ENCODE results near the gene SLC37A3. TPM values are rescaled to one million over a fixed set of nuclear protein-coding genes. Genes with fewer than 3 reads are reported as not detected.
A peak's percentile ranks its signal among the peaks of the same experiment; 100 is the strongest.
"Not testable (repeated sequence)": the region's sequence is repeated elsewhere in the genome, so short reads cannot be mapped to it uniquely, and the experiment has no call there.

SLC37A3 gene
- total RNA-seq, 1 donor from 2014 or later, result 71.0 TPM

- Histone ChIP-seq H3K36me3 (ENCODE audit: insufficient read depth, low read length) (no peaks in the 10 kb centered on the region), H3K9me3 (ENCODE audit: insufficient read depth, low read depth, low read length) (no peaks in the 10 kb centered on the region), H3K4me3 (ENCODE audit: insufficient read depth, low read depth, low read length) (no peak overlapping the region), H4K20me1 (ENCODE audit: insufficient read depth, low read length) (no peaks in the 10 kb centered on the region), H3K4me2 (ENCODE audit: low read length) (peak overlapping the region; percentile 80), H3K9ac (ENCODE audit: low read length) (no peak overlapping the region), H2AFZ (ENCODE audit: low read depth, low read length) (no peak overlapping the region), H3K27me3 (ENCODE audit: insufficient read depth, low read length) (peaks cover 2% of the 10 kb centered on the region), H3K79me2 (ENCODE audit: insufficient read depth, low read length) (no peaks in the 10 kb centered on the region), H3K4me1 (ENCODE audit: insufficient read depth, low read length) (peaks cover 13% of the 10 kb centered on the region), H3K27ac (ENCODE audit: low read depth, low read length) (no peak overlapping the region)
- Mint-ChIP-seq H3K27me3 (ENCODE audit: low read depth, unreplicated experiment) (no peaks in the 10 kb centered on the region), H3K9me3 (ENCODE audit: unreplicated experiment) (peaks cover 22% of the 10 kb centered on the region), H3K36me3 (ENCODE audit: low read depth, unreplicated experiment) (peaks cover 10% of the 10 kb centered on the region), H3K27ac (ENCODE audit: unreplicated experiment) (peak overlapping the region; percentile 83), H3K4me1 (ENCODE audit: low read depth, unreplicated experiment) (peaks cover 24% of the 10 kb centered on the region), H3K4me3 (ENCODE audit: unreplicated experiment) (no peak overlapping the region)
- FAIRE-seq (no peak), DNase-seq (ENCODE audit: low read depth) (no peak)
- TF ChIP-seq CTCF (IDR thresholded peaks at IDR 0.05; ENCODE audit: insufficient read depth, low read depth, low read length), result no peak
- no peak for TF ChIP-seq EZH2 (IDR thresholded peaks at IDR 0.05; ENCODE audit: insufficient read depth, low read length)
Observed at GRCh38 chr7:140314573-140315480, 83.5 kb downstream of the SLC37A3 start.

DNA sequence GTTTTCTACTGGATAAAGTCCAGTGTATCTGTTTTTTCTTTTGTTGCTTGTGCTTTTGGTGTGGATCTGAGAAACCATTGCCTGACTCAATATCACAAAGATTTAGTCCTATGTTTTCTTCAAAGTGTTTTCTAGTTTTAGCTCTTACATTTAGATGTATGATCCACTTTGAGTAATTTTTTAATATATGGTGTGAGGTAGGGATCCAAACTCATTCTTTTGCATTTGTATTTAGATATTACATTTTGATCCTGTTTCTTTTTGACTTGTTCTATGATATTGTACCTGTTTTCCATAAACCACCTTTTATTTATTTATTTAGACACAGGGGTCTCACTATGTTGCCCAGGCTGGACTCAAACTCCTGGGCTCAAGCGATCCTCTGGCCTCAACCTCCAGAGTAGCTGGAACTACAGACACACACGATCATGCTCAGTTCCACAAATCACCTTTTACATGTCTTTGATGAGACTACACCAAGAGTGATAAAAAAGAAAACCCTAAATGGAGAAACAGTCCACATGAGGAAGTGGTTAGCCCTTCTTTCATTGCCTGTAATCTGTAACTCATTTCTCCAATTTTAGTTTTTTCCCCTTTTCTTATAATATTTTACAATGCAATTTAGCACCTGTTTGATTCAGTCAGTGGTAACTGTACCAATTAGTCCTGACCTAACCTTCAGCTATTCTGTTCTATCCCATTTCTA lies 86.0 kb downstream of the SLC37A3 start:
- Histone ChIP-seq H3K27me3 (ENCODE audit: insufficient read depth, low read length) (peaks cover 8% of the 10 kb centered on the region), H3K27ac (ENCODE audit: low read depth, low read length) (no peak overlapping the region), H2AFZ (ENCODE audit: low read depth, low read length) (no peak overlapping the region), H4K20me1 (ENCODE audit: insufficient read depth, low read length) (no peaks in the 10 kb centered on the region), H3K9me3 (ENCODE audit: insufficient read depth, low read depth, low read length) (no peaks in the 10 kb centered on the region), H3K36me3 (ENCODE audit: insufficient read depth, low read length) (no peaks in the 10 kb centered on the region), H3K4me1 (ENCODE audit: insufficient read depth, low read length) (peaks cover 13% of the 10 kb centered on the region), H3K79me2 (ENCODE audit: insufficient read depth, low read length) (no peaks in the 10 kb centered on the region), H3K4me3 (ENCODE audit: insufficient read depth, low read depth, low read length) (no peak overlapping the region), H3K4me2 (ENCODE audit: low read length) (no peak overlapping the region), H3K9ac (ENCODE audit: low read length) (no peak overlapping the region)
- Mint-ChIP-seq H3K4me3 (ENCODE audit: unreplicated experiment) (no peak overlapping the region), H3K36me3 (ENCODE audit: low read depth, unreplicated experiment) (peaks cover 2% of the 10 kb centered on the region), H3K27ac (ENCODE audit: unreplicated experiment) (no peak overlapping the region), H3K4me1 (ENCODE audit: low read depth, unreplicated experiment) (peaks cover 24% of the 10 kb centered on the region), H3K9me3 (ENCODE audit: unreplicated experiment) (peaks cover 11% of the 10 kb centered on the region), H3K27me3 (ENCODE audit: low read depth, unreplicated experiment) (peaks cover 13% of the 10 kb centered on the region)
- DNase-seq (ENCODE audit: low read depth), result no peak
- FAIRE-seq, result no peak
- TF ChIP-seq EZH2 (IDR thresholded peaks at IDR 0.05; ENCODE audit: insufficient read depth, low read length), result no peak
- no peak for TF ChIP-seq CTCF (IDR thresholded peaks at IDR 0.05; ENCODE audit: insufficient read depth, low read depth, low read length)

DNA sequence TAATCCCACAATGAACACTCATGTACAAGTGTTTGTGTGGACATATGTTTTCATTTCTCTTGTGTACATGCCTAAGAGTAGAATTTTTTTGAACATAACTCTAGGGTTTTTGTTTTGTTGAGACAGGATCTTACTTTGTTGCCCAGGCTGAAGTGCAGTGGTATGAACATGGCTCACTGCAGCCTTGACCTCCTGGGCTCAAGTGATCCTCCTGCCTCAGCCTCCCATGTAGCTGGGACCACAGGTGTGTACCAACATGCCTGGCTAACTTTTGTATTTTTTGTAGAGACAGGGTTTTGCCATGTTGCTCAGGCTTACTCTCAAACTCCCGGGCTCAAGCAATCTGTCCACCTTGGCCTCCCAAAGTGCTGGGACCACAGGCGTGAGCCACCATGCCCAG lies 87.2 kb downstream of the SLC37A3 start:
- not testable (repeated sequence) for H3K9me3 ChIP-seq (ENCODE audit: insufficient read depth, low read depth, low read length); H3K36me3 ChIP-seq (ENCODE audit: insufficient read depth, low read length); FAIRE-seq; H3K4me1 ChIP-seq (ENCODE audit: insufficient read depth, low read length); H3K27me3 ChIP-seq (ENCODE audit: insufficient read depth, low read length); H3K36me3 Mint-ChIP-seq (ENCODE audit: low read depth, unreplicated experiment); H3K4me3 ChIP-seq (ENCODE audit: insufficient read depth, low read depth, low read length); DNase-seq (ENCODE audit: low read depth); H3K4me2 ChIP-seq (ENCODE audit: low read length); H3K27ac Mint-ChIP-seq (ENCODE audit: unreplicated experiment); H3K9me3 Mint-ChIP-seq (ENCODE audit: unreplicated experiment); H3K79me2 ChIP-seq (ENCODE audit: insufficient read depth, low read length); H3K27ac ChIP-seq (ENCODE audit: low read depth, low read length); H3K9ac ChIP-seq (ENCODE audit: low read length); H4K20me1 ChIP-seq (ENCODE audit: insufficient read depth, low read length); H2AFZ ChIP-seq (ENCODE audit: low read depth, low read length); H3K4me3 Mint-ChIP-seq (ENCODE audit: unreplicated experiment)
- peaks cover 15% of the 10 kb centered on the region for H3K4me1 Mint-ChIP-seq (ENCODE audit: low read depth, unreplicated experiment)
- H3K27me3 Mint-ChIP-seq (ENCODE audit: low read depth, unreplicated experiment), result peaks cover 17% of the 10 kb centered on the region
